K562 (cell line): ENCODE results near the gene CYSTM1. TPM values are rescaled to one million over a fixed set of nuclear protein-coding genes. Genes with fewer than 3 reads are reported as not detected.

ENCODE experiments used
- ATAC-seq: fragments of 200-7000 bp; cut with Tn5 transposase; 3 replicates; pipeline ENCODE4 v1.9.1; 2020; ENCODE audit warnings: moderate library complexity
- BruUV-seq: library from RNA; stranded (reverse); fragments of 400-500 nt; replicated peaks from 2 replicates; lab custom pipeline; 2021; lab: Mats Ljungman, UMichigan
- CTCF ChIA-PET: fragments of 300-600 bp; formaldehyde crosslinking; extraction: SDS; loops from one replicate; lab custom pipeline; 2021; ENCODE audit warnings: low intra/inter-chr PET ratio; lab: Yijun Ruan, JAX
- POLR2A ChIA-PET: fragments of 300-600, 350-650 bp; sonication (Branson Sonifier 250); formaldehyde crosslinking; extraction: SDS; loops from one replicate; lab custom pipeline; 2021; ENCODE audit warnings: antibody characterized with exemption, inconsistent platforms; lab: Yijun Ruan, JAX
- DNase-seq, 4 experiments: peaks; one replicate each; pipeline versions ENCODE4 v3.0.0 to v3.0.0-alpha.2; 2011 to 2018; ENCODE audit warnings: low spot score in 3 of 4, mixed read lengths in 3 of 4; ENCODE audit errors: extremely low read depth in 1 of 4
- FAIRE-seq: peaks from 2 replicates; lab custom pipeline; 2011; peaks lifted over from hg19 to GRCh38; lab: Jason Lieb, UNC
- H2AFZ ChIP-seq: 2 replicates; pipeline ENCODE4 v1.6.0; 2011; ENCODE audit warnings: low read depth, low read length, control low read depth, inconsistent platforms
- H3K27ac ChIP-seq: fragments of 200-600 bp; 3 replicates; pipeline ENCODE4 v1.8.0; 2011; ENCODE audit warnings: low read depth, mild to moderate bottlenecking, control low read depth, inconsistent platforms, low read length, moderate library complexity, mixed read lengths; ENCODE audit errors: extremely low read depth
- H3K27me3 ChIP-seq, 2 experiments: fragments of 300-600 bp in 1 of 2; 2 replicates in 1 of 2; 3 replicates in 1 of 2; pipeline versions ENCODE4 v1.6.0 to v1.8.0; 2011; ENCODE audit warnings: inconsistent platforms in 2 of 2, low read length in 2 of 2, mild to moderate bottlenecking in 1 of 2, mixed read lengths in 1 of 2, moderate library complexity in 1 of 2; ENCODE audit not compliant: control insufficient read depth in 2 of 2, insufficient read depth in 2 of 2
- H3K36me3 ChIP-seq: fragments of 300-600 bp; 3 replicates; pipeline ENCODE4 v1.8.0; 2011; ENCODE audit warnings: mild to moderate bottlenecking, low read length, inconsistent platforms; ENCODE audit not compliant: control insufficient read depth, insufficient read depth
- H3K4me1 ChIP-seq, 2 experiments: fragments of 200-600 bp in 1 of 2; replicated peaks in 1 of 2; 2 replicates in 1 of 2; 3 replicates in 1 of 2; pipeline versions ENCODE4 v1.5.1 to v1.8.0; 2011; ENCODE audit warnings: inconsistent platforms in 2 of 2, low read length in 2 of 2, mild to moderate bottlenecking in 1 of 2, mixed read lengths in 1 of 2, moderate library complexity in 1 of 2; ENCODE audit not compliant: control insufficient read depth in 2 of 2, insufficient read depth in 2 of 2
- H3K4me2 ChIP-seq: 2 replicates; pipeline ENCODE4 v1.6.1; 2011; ENCODE audit warnings: low read length, control low read depth, inconsistent platforms, mixed read lengths; ENCODE audit not compliant: insufficient read depth
- H3K4me3 ChIP-seq: fragments of 200-600 bp; sonication (generic), shearing (Covaris generic); 2 replicates; pipeline ENCODE4 v1.5.1; 2016; ENCODE audit warnings: control low read depth, inconsistent platforms
- H3K79me2 ChIP-seq: fragments of 200-600 bp; 3 replicates; pipeline ENCODE4 v1.8.0; 2011; ENCODE audit warnings: low read length, inconsistent platforms; ENCODE audit not compliant: control insufficient read depth, insufficient read depth
- H3K9ac ChIP-seq, 2 experiments: 2 replicates each; pipeline versions ENCODE4 v1.6.0 to v1.6.1; 2011; ENCODE audit warnings: low read depth in 2 of 2, low read length in 2 of 2, control low read depth in 1 of 2, inconsistent platforms in 1 of 2, mild to moderate bottlenecking in 1 of 2, mixed read lengths in 1 of 2; ENCODE audit not compliant: insufficient read depth in 1 of 2
- H3K9me1 ChIP-seq: one replicate; pipeline ENCODE4 v1.6.0; 2011; ENCODE audit warnings: inconsistent platforms, mild to moderate bottlenecking, low read length, moderate library complexity; ENCODE audit not compliant: control insufficient read depth, insufficient read depth
- H3K9me3 ChIP-seq: replicated peaks from 2 replicates; pipeline ENCODE4 v1.5.1; 2011; ENCODE audit warnings: low read depth, low read length, inconsistent platforms; ENCODE audit not compliant: control insufficient read depth, insufficient read depth
- H4K20me1 ChIP-seq: replicated peaks from 2 replicates; pipeline ENCODE4 v1.6.1; 2011; ENCODE audit warnings: low read length, inconsistent platforms, mixed read lengths; ENCODE audit not compliant: control insufficient read depth, insufficient read depth
- ARID2 ChIP-seq: fragments of 450-650 bp; IDR thresholded peaks from 2 replicates; pipeline ENCODE4 v1.6.1; 2017; ENCODE audit warnings: antibody characterized with exemption, mild to moderate bottlenecking
- ATF3 ChIP-seq, 2 experiments: fragments of 450-650 bp in 1 of 2; sonication (generic) in 1 of 2; formaldehyde crosslinking in 1 of 2; IDR thresholded peaks in 1 of 2; conservative IDR thresholded peaks in 1 of 2; 2 replicates each; pipeline versions ENCODE4 v1.6.1 to v1.8.1; 2016 to 2023; ENCODE audit warnings: mild to moderate bottlenecking in 2 of 2, moderate library complexity in 2 of 2, inconsistent platforms in 1 of 2, missing genetic modification reagents in 1 of 2
- ATF6 ChIP-seq: sonication (generic); formaldehyde crosslinking; IDR thresholded peaks from 2 replicates; pipeline ENCODE4 v1.4.0; 2020; ENCODE audit warnings: mild to moderate bottlenecking, missing genetic modification reagents
- FOXA1 ChIP-seq: fragments of 450-650 bp; IDR thresholded peaks from 2 replicates; pipeline ENCODE4 v1.6.1; 2016; ENCODE audit warnings: mild to moderate bottlenecking, borderline replicate concordance
- HDAC1 ChIP-seq, 2 experiments: fragments of 450-650 bp; IDR thresholded peaks; 2 replicates each; pipeline ENCODE4 v1.6.1; 2016 to 2017; ENCODE audit warnings: inconsistent platforms in 1 of 2, mild to moderate bottlenecking in 1 of 2, moderate library complexity in 1 of 2
- HMGN3 ChIP-seq: IDR thresholded peaks from 2 replicates; pipeline ENCODE4 v1.6.1; 2011; ENCODE audit warnings: borderline replicate concordance, low read depth, mild to moderate bottlenecking, mixed read lengths, low read length; ENCODE audit not compliant: insufficient read length; ENCODE audit errors: extremely low read depth
- JUN ChIP-seq, 2 experiments: sonication (generic) in 1 of 2; formaldehyde crosslinking in 1 of 2; IDR thresholded peaks; 2 replicates each; pipeline versions ENCODE4 v1.6.1 to v1.8.0; 2012 to 2022; ENCODE audit warnings: borderline replicate concordance in 2 of 2, mild to moderate bottlenecking in 2 of 2, improper control_type of control experiment in 1 of 2, low read depth in 1 of 2, low read length in 1 of 2, missing genetic modification reagents in 1 of 2
- JUND ChIP-seq, 2 experiments: IDR thresholded peaks; 2 replicates in 1 of 2; 3 replicates in 1 of 2; pipeline ENCODE4 v1.6.1; 2011; ENCODE audit warnings: borderline replicate concordance in 2 of 2, low read depth in 2 of 2, low read length in 2 of 2, improper control_type of control experiment in 1 of 2, missing biosample characterization in 1 of 2, missing genetic modification characterization in 1 of 2, missing genetic modification reagents in 1 of 2
- MEF2D ChIP-seq: conservative IDR thresholded peaks from 2 replicates; pipeline ENCODE4 v1.6.1; 2016; ENCODE audit warnings: low read depth, missing genetic modification characterization, missing compliant biosample characterization
- POLR3G ChIP-seq: IDR thresholded peaks from 2 replicates; pipeline ENCODE4 v1.6.1; 2011; ENCODE audit not compliant: insufficient read length, insufficient replicate concordance; ENCODE audit errors: extremely low read depth
- PTTG1 ChIP-seq: fragments of 450-650 bp; IDR thresholded peaks from 2 replicates; pipeline ENCODE4 v1.6.1; 2016; ENCODE audit warnings: low read depth, mild to moderate bottlenecking, missing genetic modification characterization, missing compliant biosample characterization
- RBM25 ChIP-seq: fragments of 200-400 bp; formaldehyde crosslinking; IDR thresholded peaks from 2 replicates; pipeline ENCODE4 v1.6.1; 2018; ENCODE audit warnings: low read length, low read depth, moderate library complexity; ENCODE audit not compliant: severe bottlenecking
- SOX6 ChIP-seq: fragments of 450-650 bp; IDR thresholded peaks from 2 replicates; pipeline ENCODE4 v1.6.1; 2014; ENCODE audit warnings: mild to moderate bottlenecking
- ZNF695 ChIP-seq: fragments of 450-650 bp; formaldehyde crosslinking; IDR thresholded peaks from 2 replicates; pipeline ENCODE4 v1.4.0; 2020; ENCODE audit warnings: mild to moderate bottlenecking, moderate library complexity
- WGBS: fragments of 100-300 bp; shearing (Covaris generic); methylation state at CpG from one replicate; pipeline ENCODE4 v1.1.6; 2016; ENCODE audit warnings: low coverage, mixed read lengths; ENCODE audit not compliant: insufficient coverage; ENCODE audit errors: missing lambda C conversion rate; 5-methylcytosine and 5-hydroxymethylcytosine counted together
- in situ Hi-C: fragments of 300-500 bp; cut with MboI; formaldehyde crosslinking; loops from 4 replicates; pipeline ENCODE4 v1.15.0; 2018; ENCODE audit warnings: inconsistent platforms, mixed read lengths
- intact Hi-C: fragments of 100-400 bp; cut with micrococcal nuclease; formaldehyde crosslinking; loops from 2 replicates; pipeline ENCODE4 v1.14.2; 2022
- polyA plus RNA-seq, 8 experiments: library from polyadenylated mRNA; depleted of rRNA in 4 of 8; stranded (reverse) in 5 of 8; unstranded in 3 of 8; fragments of >200 nt; fragmentation: Nextera tagmentation in 2 of 8; fragmentation: Illumina TruSeq in 1 of 8; extraction: Ambion mirVana in 2 of 8; extraction: Trizol in 1 of 8; gene quantifications; 2 replicates each; pipeline versions ENCODE4 v1.2.1 to v1.2.3, GENCODE V29; 2011 to 2014; ENCODE audit warnings: inconsistent platforms in 1 of 8, missing spikeins in 1 of 8
- total RNA-seq, 7 experiments: library from RNA; depleted of rRNA in 6 of 7; stranded (reverse); fragments of >200 nt in 6 of 7; fragmentation: Illumina TruSeq in 2 of 7; extraction: Trizol in 2 of 7; gene quantifications; 2 replicates each; pipeline versions ENCODE4 v1.2.1 to v1.2.3, GENCODE V29; 2011 to 2021; ENCODE audit warnings: low replicate concordance in 1 of 7
- TF ChIP-seq, protein P1 (sequence below): fragments of 450-650 bp; IDR thresholded peaks from 2 replicates; pipeline ENCODE4 v1.6.1; 2016; ENCODE audit warnings: antibody characterized with exemption

CYSTM1 gene
- total and polyA plus RNA-seq, 9 of the 15 experiments (the other 6 are each of a cell fraction or from before 2014, with no cell fraction given), result 76.1 to 422 (median 108) TPM

GRCh38 chr5:140182803-140183367 is 7.9 kb downstream of the CYSTM1 start:
- H3K4me3 ChIP-seq, result no peak overlapping the region
- H2AFZ ChIP-seq, result no peak overlapping the region
- peak overlapping the region; percentile 33 for H3K4me2 ChIP-seq
- 19% methylated on average over 5 of the region's 5 CpGs for WGBS
- intact Hi-C loops, result loop anchor here (10.0 kb wide), 1 partner anchor 532 kb away; no protein-coding TSS in a partner anchor
- peak; percentile 54 for ATAC-seq
- H3K27ac ChIP-seq, result peak overlapping the region; percentile 34
- peak; percentile 42 for FAIRE-seq
- no peaks in the 10 kb centered on the region for H3K9me1 ChIP-seq
- in situ Hi-C loops, result no loop called here
- ChIA-PET POLR2A (interaction anchor here (1.0 kb wide), 2 partner anchors 62 to 74 kb away, joined by 3 to 7 read pairs; no protein-coding TSS in a partner anchor), CTCF (interaction anchor here (0.5 kb wide), 1 partner anchor 170 kb away, joined by 3 read pairs; no protein-coding TSS in a partner anchor)
- no peaks in the 10 kb centered on the region for H4K20me1 ChIP-seq
- peaks cover 49 to 84% of the 10 kb centered on the region in 2 experiments for H3K4me1 ChIP-seq
- H3K36me3 ChIP-seq, result 0 out of 3 replicates have a peak, but pooled peaks cover 4% of the 10 kb centered on the region
- H3K79me2 ChIP-seq, result peaks cover 96% of the 10 kb centered on the region
- peak in 2 of 4 experiments; percentile 44 to 61 for DNase-seq
- no peaks in the 10 kb centered on the region for H3K27me3 ChIP-seq
- no TSS peak for BruUV-seq
- H3K9me3 ChIP-seq, result no peaks in the 10 kb centered on the region
- H3K9ac ChIP-seq, result peak overlapping the region; percentile 20 to 76; a peak in 2 of 4 replicates
- no peak for TF ChIP-seq POLR3G
- no peak for TF ChIP-seq FOXA1
- TF ChIP-seq PTTG1 (tag), result no peak
- TF ChIP-seq JUND (IDR thresholded peaks at IDR 0.05; ENCODE audit: borderline replicate concordance, low read depth, low read length), result no peak
- TF ChIP-seq JUND (tag; IDR thresholded peaks at IDR 0.05; ENCODE audit: borderline replicate concordance, low read depth, low read length), result peak; percentile 25; the same call in 1 of the 3 replicates
- no peak for TF ChIP-seq ARID2
- no peak for TF ChIP-seq HMGN3
- TF ChIP-seq JUN (IDR thresholded peaks at IDR 0.05; ENCODE audit: borderline replicate concordance, low read depth, low read length), result no peak
- no peak for TF ChIP-seq JUN (CRISPR knock-in tag; IDR thresholded peaks at IDR 0.05; ENCODE audit: borderline replicate concordance)
- TF ChIP-seq RBM25, result no peak
- 0 out of 2 replicates have a peak, but pooled peaks have one; percentile 12 for TF ChIP-seq SOX6
- TF ChIP-seq, protein P1, sequence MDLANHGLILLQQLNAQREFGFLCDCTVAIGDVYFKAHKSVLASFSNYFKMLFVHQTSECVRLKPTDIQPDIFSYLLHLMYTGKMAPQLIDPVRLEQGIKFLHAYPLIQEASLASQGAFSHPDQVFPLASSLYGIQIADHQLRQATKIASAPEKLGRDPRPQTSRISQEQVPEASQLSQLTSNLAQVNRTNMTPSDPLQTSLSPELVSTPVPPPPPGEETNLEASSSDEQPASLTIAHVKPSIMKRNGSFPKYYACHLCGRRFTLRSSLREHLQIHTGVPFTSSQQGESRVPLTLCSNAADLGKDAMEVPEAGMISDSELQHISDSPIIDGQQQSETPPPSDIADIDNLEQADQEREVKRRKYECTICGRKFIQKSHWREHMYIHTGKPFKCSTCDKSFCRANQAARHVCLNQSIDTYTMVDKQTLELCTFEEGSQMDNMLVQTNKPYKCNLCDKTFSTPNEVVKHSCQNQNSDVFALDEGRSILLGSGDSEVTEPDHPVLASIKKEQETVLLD, result 0 out of 2 replicates have a peak, but pooled peaks have one; percentile 20
- no peak for TF ChIP-seq ZNF695 (CRISPR knock-in tag)
- no peak for TF ChIP-seq ATF3 (IDR thresholded peaks at IDR 0.05)
- TF ChIP-seq ATF3 (CRISPR knock-in tag; conservative IDR thresholded peaks at IDR 0.05), result no peak
- TF ChIP-seq MEF2D, result no peak
- TF ChIP-seq HDAC1 (IDR thresholded peaks at IDR 0.05), result no peak
- TF ChIP-seq ATF6, result 0 out of 2 replicates have a peak, but pooled peaks have one; percentile 51
